GM12872 (cell line): Measurements from ENCODE around the gene TRIM27.

Experiments used
- TF ChIP-seq, protein P1 (sequence below): IDR thresholded peaks from 3 replicates; pipeline ENCODE4 v1.5.1; 2011; ENCODE audit warnings: low read depth, mild to moderate bottlenecking, low read length, moderate library complexity; ENCODE audit not compliant: insufficient read depth

The TRIM27 gene

DNA sequence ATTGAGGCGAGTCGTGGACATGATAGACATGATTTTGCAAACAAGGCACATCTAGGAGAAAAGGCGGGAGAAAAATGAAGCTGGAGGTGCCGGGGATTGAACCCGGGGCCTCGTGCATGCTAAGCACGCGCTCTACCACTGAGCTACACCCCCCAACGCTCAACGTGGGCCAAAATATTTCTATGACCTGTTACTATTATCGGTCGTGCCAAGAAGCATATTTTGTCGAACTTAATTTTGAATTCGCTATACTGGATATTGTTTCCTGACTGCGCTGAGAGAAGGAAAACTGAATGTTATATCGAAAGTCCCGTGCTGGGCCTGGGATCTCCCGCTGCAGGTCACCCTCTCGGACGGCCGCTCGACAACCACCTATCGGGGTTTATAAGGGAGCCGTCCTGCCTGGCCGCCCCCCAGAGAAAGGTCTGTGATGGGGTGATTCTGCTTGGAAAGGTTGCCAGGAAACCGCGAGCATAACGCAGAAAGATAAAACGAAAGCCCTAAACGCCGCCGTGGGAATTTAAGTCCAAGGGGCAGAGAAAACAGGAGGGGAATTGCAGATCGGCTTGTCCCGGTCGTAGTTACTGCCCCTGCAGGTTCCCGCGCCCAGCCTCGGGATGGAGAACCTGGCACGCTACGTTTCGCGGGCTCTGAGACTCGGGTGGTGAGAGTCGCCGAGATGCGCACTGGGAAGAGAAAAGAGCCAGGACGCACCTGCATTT is 60.0 kb downstream of the TRIM27 start:
- TF ChIP-seq, protein P1, sequence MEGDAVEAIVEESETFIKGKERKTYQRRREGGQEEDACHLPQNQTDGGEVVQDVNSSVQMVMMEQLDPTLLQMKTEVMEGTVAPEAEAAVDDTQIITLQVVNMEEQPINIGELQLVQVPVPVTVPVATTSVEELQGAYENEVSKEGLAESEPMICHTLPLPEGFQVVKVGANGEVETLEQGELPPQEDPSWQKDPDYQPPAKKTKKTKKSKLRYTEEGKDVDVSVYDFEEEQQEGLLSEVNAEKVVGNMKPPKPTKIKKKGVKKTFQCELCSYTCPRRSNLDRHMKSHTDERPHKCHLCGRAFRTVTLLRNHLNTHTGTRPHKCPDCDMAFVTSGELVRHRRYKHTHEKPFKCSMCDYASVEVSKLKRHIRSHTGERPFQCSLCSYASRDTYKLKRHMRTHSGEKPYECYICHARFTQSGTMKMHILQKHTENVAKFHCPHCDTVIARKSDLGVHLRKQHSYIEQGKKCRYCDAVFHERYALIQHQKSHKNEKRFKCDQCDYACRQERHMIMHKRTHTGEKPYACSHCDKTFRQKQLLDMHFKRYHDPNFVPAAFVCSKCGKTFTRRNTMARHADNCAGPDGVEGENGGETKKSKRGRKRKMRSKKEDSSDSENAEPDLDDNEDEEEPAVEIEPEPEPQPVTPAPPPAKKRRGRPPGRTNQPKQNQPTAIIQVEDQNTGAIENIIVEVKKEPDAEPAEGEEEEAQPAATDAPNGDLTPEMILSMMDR: no peak

- TF ChIP-seq, protein P1: no peak
These were observed 61.7 kb downstream of the TRIM27 start for GRCh38 chr6:28862077-28862476.

DNA sequence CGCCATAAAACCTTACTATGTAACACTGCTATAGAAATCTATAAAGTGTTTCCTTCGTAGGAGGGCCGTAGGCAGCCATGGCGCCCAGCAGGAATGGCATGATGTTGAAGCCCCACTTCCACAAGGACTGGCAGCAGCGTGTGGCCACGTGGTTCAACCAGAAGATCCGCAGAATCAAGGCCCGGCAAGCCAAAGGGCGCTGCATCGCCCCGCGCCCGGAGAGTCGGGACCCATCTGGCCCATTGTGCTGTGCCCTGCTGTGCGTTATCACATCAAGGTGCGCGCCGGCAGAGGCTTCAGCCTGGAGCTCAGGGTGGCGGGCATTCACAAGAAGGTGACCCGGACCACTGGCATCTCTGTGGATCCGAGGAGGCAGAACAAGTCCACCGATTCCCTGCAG is 62.4 kb downstream of the TRIM27 start:
- TF ChIP-seq, protein P1: no peak

DNA sequence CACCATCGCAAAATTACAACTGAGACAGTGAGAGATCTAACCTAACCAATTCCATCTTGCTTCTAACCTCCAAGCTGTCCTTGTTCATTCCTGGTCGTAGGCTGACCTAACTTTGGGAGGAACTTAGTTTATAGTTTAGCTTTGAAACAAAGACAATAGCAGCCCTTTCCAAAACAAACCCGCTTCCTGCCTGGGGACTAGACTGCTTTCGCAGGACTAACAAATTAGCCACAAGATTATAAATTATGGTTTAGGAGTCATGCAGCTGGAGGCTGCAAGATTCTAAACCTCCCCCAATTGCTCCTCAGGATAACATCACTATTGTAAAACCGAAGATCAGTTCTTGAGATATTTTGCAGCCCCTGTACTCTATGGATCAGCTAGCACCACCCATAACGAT is 63.2 kb downstream of the TRIM27 start:
- TF ChIP-seq, protein P1: no peak

GRCh38 chr6:28858963-28859362 is 64.8 kb downstream of the TRIM27 start:
- TF ChIP-seq, protein P1: no peak

DNA sequence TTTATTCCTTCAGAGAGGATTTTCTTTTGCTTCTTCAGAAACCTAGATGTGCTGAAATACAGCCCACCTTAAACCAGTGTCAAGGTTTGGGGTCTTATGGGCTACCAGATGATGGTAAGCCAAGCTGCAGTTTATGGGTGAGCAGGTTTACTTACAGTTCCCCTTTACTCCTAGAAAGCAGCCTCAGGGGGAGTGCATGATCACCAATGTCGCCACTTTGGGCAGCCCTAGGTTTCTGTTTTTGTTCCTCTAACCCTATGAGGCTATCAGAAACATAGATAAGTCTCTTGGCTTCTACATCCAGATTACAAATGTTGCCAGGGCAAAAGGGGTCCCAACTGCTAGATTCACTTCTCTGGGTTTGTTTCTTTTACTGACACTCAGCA is 67.2 kb downstream of the TRIM27 start:
- TF ChIP-seq, protein P1: no peak
